HepG2 (cell line): ENCODE measurements around the gene ZER1. TPM values are rescaled to one million over a fixed set of nuclear protein-coding genes. Genes with fewer than 3 reads are reported as not detected.

Experiments used
- ATAC-seq: fragments of 200-7000 bp; cut with Tn5 transposase; 3 replicates; pipeline ENCODE4 v1.9.1; 2020; ENCODE audit warnings: mild to moderate bottlenecking, moderate library complexity
- BruUV-seq: library from RNA; stranded (reverse); fragments of 400-500 nt; replicated peaks from 2 replicates; lab custom pipeline; 2021; lab: Mats Ljungman, UMichigan
- CTCF ChIA-PET: fragments of 300-600 bp; formaldehyde crosslinking; extraction: SDS; loops from one replicate; lab custom pipeline; 2021; ENCODE audit warnings: low total read pairs, inconsistent platforms, low intra/inter-chr PET ratio; lab: Yijun Ruan, JAX
- POLR2A ChIA-PET: fragments of 350-600 bp; sonication (Branson Sonifier 250); formaldehyde crosslinking; loops from one replicate; lab custom pipeline; 2020; ENCODE audit warnings: antibody characterized with exemption, inconsistent platforms; lab: Yijun Ruan, JAX
- DNase-seq: peaks from one replicate; pipeline ENCODE4 v3.0.0-alpha.2; 2015; ENCODE audit warnings: low spot score
- FAIRE-seq: peaks from 3 replicates; lab custom pipeline; 2011; peaks lifted over from hg19 to GRCh38; lab: Jason Lieb, UNC
- H2AFZ ChIP-seq: one replicate; pipeline ENCODE4 v1.6.1; 2011; ENCODE audit warnings: low read length, inconsistent platforms
- H3K27ac ChIP-seq: fragments of 300-600 bp; 3 replicates; pipeline ENCODE4 v1.8.0; 2011; ENCODE audit warnings: mixed run types, mild to moderate bottlenecking, mixed read lengths, low read length, inconsistent platforms; ENCODE audit not compliant: insufficient read depth; ENCODE audit errors: extremely low read length
- H3K27me3 ChIP-seq, 2 experiments: fragments of 200-600 bp in 1 of 2; 2 replicates in 1 of 2; 3 replicates in 1 of 2; pipeline versions ENCODE4 v1.6.0 to v1.8.0; 2011; ENCODE audit warnings: low read length in 2 of 2, mild to moderate bottlenecking in 2 of 2, moderate library complexity in 2 of 2, inconsistent platforms in 1 of 2; ENCODE audit not compliant: insufficient read depth in 2 of 2, control insufficient read depth in 1 of 2
- H3K36me3 ChIP-seq, 2 experiments: fragments of 200-600 bp in 1 of 2; replicated peaks in 1 of 2; 2 replicates in 1 of 2; 3 replicates in 1 of 2; pipeline versions ENCODE4 v1.5.1 to v1.8.0; 2011; ENCODE audit warnings: low read length in 2 of 2, inconsistent platforms in 1 of 2; ENCODE audit not compliant: insufficient read depth in 2 of 2, control insufficient read depth in 1 of 2
- H3K4me1 ChIP-seq: 2 replicates; pipeline ENCODE4 v1.5.1; 2012; ENCODE audit warnings: low read length, inconsistent platforms; ENCODE audit not compliant: insufficient read depth
- H3K4me2 ChIP-seq: 2 replicates; pipeline ENCODE4 v1.6.0; 2011; ENCODE audit warnings: low read depth, low read length, inconsistent platforms
- H3K4me3 ChIP-seq, 3 experiments: fragments of 200-600 bp in 1 of 3; sonication (generic), shearing (Covaris generic) in 1 of 3; replicated peaks in 1 of 3; 2 replicates each; pipeline ENCODE4 v1.5.1; 2011 to 2016; ENCODE audit warnings: low read length in 3 of 3, inconsistent platforms in 2 of 3, low read depth in 2 of 3, mild to moderate bottlenecking in 2 of 3, control low read depth in 1 of 3, mixed read lengths in 1 of 3; ENCODE audit not compliant: insufficient read depth in 1 of 3
- H3K79me2 ChIP-seq: one replicate; pipeline ENCODE4 v1.6.1; 2011; ENCODE audit warnings: low read length, inconsistent platforms; ENCODE audit not compliant: insufficient read depth
- H3K9ac ChIP-seq: 2 replicates; pipeline ENCODE4 v1.6.0; 2011; ENCODE audit warnings: mild to moderate bottlenecking, low read depth, low read length, inconsistent platforms; ENCODE audit not compliant: insufficient read depth
- H3K9me3 ChIP-seq: 2 replicates; pipeline ENCODE4 v1.5.1; 2012; ENCODE audit warnings: mild to moderate bottlenecking, low read length
- H4K20me1 ChIP-seq: 2 replicates; pipeline ENCODE4 v1.6.0; 2011; ENCODE audit warnings: inconsistent platforms, mild to moderate bottlenecking, low read length, moderate library complexity; ENCODE audit not compliant: insufficient read depth
- ASH2L ChIP-seq: fragments of 300-600, 200-600 bp; sonication (generic); IDR thresholded peaks from 2 replicates; pipeline ENCODE4 v1.7.0; 2017; ENCODE audit warnings: low read depth, mild to moderate bottlenecking, moderate library complexity, mixed read lengths, low read length; ENCODE audit not compliant: insufficient read length
- KDM1A ChIP-seq: IDR thresholded peaks from 2 replicates; pipeline ENCODE4 v1.6.1; 2016; ENCODE audit warnings: missing compliant biosample characterization
- MYC ChIP-seq: sonication (generic); formaldehyde crosslinking; IDR thresholded peaks from 2 replicates; pipeline ENCODE4 v1.9.0; 2021; ENCODE audit warnings: missing genetic modification reagents, borderline replicate concordance
- RBFOX2 ChIP-seq: fragments of 200-400 bp; formaldehyde crosslinking; IDR thresholded peaks from 2 replicates; pipeline ENCODE4 v1.6.1; 2017; ENCODE audit warnings: low read depth, mild to moderate bottlenecking, low read length
- SIN3A ChIP-seq: IDR thresholded peaks from 2 replicates; pipeline ENCODE4 v1.6.1; 2011; ENCODE audit warnings: low read depth, mild to moderate bottlenecking, control low read depth, low read length, borderline replicate concordance
- SMYD3 ChIP-seq: sonication (generic); formaldehyde crosslinking; IDR thresholded peaks from 2 replicates; pipeline ENCODE4 v1.8.1; 2023; ENCODE audit warnings: mild to moderate bottlenecking, missing genetic modification reagents
- ZBED4 ChIP-seq: sonication (generic); formaldehyde crosslinking; IDR thresholded peaks from 2 replicates; pipeline ENCODE4 v1.4.0; 2020; ENCODE audit warnings: missing genetic modification reagents, borderline replicate concordance
- ZNF274 ChIP-seq: sonication (generic); formaldehyde crosslinking; IDR thresholded peaks from 2 replicates; pipeline ENCODE4 v1.5.1; 2020; ENCODE audit warnings: mild to moderate bottlenecking, missing genetic modification reagents
- ZNF367 ChIP-seq: sonication (generic); formaldehyde crosslinking; IDR thresholded peaks from 2 replicates; pipeline ENCODE4 v1.4.0; 2020; ENCODE audit warnings: missing genetic modification reagents, borderline replicate concordance
- ZNF501 ChIP-seq: sonication (generic); formaldehyde crosslinking; IDR thresholded peaks from 2 replicates; pipeline ENCODE4 v1.5.1; 2020; ENCODE audit warnings: mild to moderate bottlenecking, moderate library complexity, missing genetic modification reagents
- WGBS: methylation state at CpG from one replicate; pipeline ENCODE4 v1.1.6; 2017; ENCODE audit warnings: low lambda C conversion rate; 5-methylcytosine and 5-hydroxymethylcytosine counted together
- in situ Hi-C: cut with HindIII; loops from 2 replicates; pipeline ENCODE4 v1.10.0; 2017; ENCODE audit warnings: low pct_unique_long_range_greater_than_20kb; ENCODE audit not compliant: extremely low pct_ligation_motif_present
- intact Hi-C: fragments of 100-400 bp; cut with micrococcal nuclease; formaldehyde crosslinking; loops from one replicate; pipeline ENCODE4 v1.10.0; 2022; ENCODE audit not compliant: unreplicated experiment
- polyA plus RNA-seq, 8 experiments: library from polyadenylated mRNA; depleted of rRNA in 3 of 8; stranded (reverse) in 7 of 8; unstranded in 1 of 8; fragments of >200 nt; fragmentation: Illumina TruSeq in 4 of 8; extraction: Trizol in 4 of 8; gene quantifications; 2 replicates each; pipeline versions ENCODE4 v1.2.1 to v1.2.3, GENCODE V29; 2011 to 2016; ENCODE audit warnings: low read depth in 4 of 8, missing spikeins in 1 of 8, mixed read lengths in 1 of 8; ENCODE audit not compliant: insufficient read depth in 1 of 8
- total RNA-seq, 5 experiments: library from RNA; depleted of rRNA; stranded (reverse); fragments of >200 nt; fragmentation: Illumina TruSeq; extraction: Trizol; gene quantifications; 2 replicates each; pipeline ENCODE4 v1.2.3, GENCODE V29; 2016; ENCODE audit warnings: low read depth in 1 of 5
- TF ChIP-seq, protein P1 (sequence below): sonication (generic); formaldehyde crosslinking; IDR thresholded peaks from 2 replicates; pipeline ENCODE4 v1.5.1; 2020; ENCODE audit warnings: mild to moderate bottlenecking, moderate library complexity, missing genetic modification reagents
- TF ChIP-seq, protein P2 (sequence below): sonication (generic); formaldehyde crosslinking; IDR thresholded peaks from 2 replicates; pipeline ENCODE4 v1.5.1; 2020; ENCODE audit warnings: mild to moderate bottlenecking, missing genetic modification reagents, moderate library complexity

The ZER1 gene
- total and polyA plus RNA-seq, 2 of the 13 experiments (the other 11 are each of a cell fraction or from before 2014, with no cell fraction given), result 7.7 to 40.0 TPM

- Histone ChIP-seq H4K20me1 (peaks cover 19% of the 10 kb centered on the region), H3K4me2 (peak overlapping the region; percentile 74), H3K9me3 (no peaks in the 10 kb centered on the region), H3K27me3 (no peaks in the 10 kb centered on the region), H2AFZ (no peak overlapping the region), H3K27ac (peak overlapping the region; percentile 61), H3K4me1 (peaks cover 54% of the 10 kb centered on the region), H3K9ac (peak overlapping the region; percentile 83), H3K4me3 (peak overlapping the region; percentile 71 to 81 (median 77)), H3K36me3 (peaks cover 6 to 32% of the 10 kb centered on the region in 2 experiments; a peak in 4 of 5 replicates), H3K79me2 (peaks cover 41% of the 10 kb centered on the region)
- intact Hi-C loops (loop anchor here (5.0 kb wide), 1 partner anchor 53 kb away; no protein-coding TSS in a partner anchor), in situ Hi-C loops (no loop called here)
- DNase-seq, result no peak
- ATAC-seq, result no peak
- ChIA-PET CTCF (no interaction called here), POLR2A (interaction anchor here (0.8 to 1.3 kb wide), 3 partner anchors 33 to 140 kb away, joined by 4 to 6 read pairs (median 5); partner anchors contain the start of genes DYNC2I2 and SPOUT1)
- FAIRE-seq, result no peak
- WGBS, result under 1% methylated on average over 19 of the region's 83 CpGs
- no TSS peak for BruUV-seq
- TF ChIP-seq SMYD3 (CRISPR knock-in tag) (no peak), ZNF367 (CRISPR knock-in tag) (no peak), ASH2L (peak; percentile 51), MYC (CRISPR knock-in tag) (peak; percentile 40; the same call in 1 of the 2 replicates), ZNF274 (CRISPR knock-in tag) (0 out of 2 replicates have a peak, but pooled peaks have one; percentile 37), ZNF501 (0 out of 2 replicates have a peak, but pooled peaks have one; percentile 29), KDM1A (no peak), RBFOX2 (peak; percentile 67; the same call in 1 of the 2 replicates), SIN3A (0 out of 2 replicates have a peak, but pooled peaks have one; percentile 16), ZBED4 (CRISPR knock-in tag) (peak; percentile 23; the same call in 1 of the 2 replicates)
- TF ChIP-seq, protein P1, sequence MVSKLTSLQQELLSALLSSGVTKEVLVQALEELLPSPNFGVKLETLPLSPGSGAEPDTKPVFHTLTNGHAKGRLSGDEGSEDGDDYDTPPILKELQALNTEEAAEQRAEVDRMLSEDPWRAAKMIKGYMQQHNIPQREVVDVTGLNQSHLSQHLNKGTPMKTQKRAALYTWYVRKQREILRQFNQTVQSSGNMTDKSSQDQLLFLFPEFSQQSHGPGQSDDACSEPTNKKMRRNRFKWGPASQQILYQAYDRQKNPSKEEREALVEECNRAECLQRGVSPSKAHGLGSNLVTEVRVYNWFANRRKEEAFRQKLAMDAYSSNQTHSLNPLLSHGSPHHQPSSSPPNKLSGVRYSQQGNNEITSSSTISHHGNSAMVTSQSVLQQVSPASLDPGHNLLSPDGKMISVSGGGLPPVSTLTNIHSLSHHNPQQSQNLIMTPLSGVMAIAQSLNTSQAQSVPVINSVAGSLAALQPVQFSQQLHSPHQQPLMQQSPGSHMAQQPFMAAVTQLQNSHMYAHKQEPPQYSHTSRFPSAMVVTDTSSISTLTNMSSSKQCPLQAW (CRISPR knock-in tag), result 0 out of 2 replicates have a peak, but pooled peaks have one; percentile 42
- TF ChIP-seq, protein P2, sequence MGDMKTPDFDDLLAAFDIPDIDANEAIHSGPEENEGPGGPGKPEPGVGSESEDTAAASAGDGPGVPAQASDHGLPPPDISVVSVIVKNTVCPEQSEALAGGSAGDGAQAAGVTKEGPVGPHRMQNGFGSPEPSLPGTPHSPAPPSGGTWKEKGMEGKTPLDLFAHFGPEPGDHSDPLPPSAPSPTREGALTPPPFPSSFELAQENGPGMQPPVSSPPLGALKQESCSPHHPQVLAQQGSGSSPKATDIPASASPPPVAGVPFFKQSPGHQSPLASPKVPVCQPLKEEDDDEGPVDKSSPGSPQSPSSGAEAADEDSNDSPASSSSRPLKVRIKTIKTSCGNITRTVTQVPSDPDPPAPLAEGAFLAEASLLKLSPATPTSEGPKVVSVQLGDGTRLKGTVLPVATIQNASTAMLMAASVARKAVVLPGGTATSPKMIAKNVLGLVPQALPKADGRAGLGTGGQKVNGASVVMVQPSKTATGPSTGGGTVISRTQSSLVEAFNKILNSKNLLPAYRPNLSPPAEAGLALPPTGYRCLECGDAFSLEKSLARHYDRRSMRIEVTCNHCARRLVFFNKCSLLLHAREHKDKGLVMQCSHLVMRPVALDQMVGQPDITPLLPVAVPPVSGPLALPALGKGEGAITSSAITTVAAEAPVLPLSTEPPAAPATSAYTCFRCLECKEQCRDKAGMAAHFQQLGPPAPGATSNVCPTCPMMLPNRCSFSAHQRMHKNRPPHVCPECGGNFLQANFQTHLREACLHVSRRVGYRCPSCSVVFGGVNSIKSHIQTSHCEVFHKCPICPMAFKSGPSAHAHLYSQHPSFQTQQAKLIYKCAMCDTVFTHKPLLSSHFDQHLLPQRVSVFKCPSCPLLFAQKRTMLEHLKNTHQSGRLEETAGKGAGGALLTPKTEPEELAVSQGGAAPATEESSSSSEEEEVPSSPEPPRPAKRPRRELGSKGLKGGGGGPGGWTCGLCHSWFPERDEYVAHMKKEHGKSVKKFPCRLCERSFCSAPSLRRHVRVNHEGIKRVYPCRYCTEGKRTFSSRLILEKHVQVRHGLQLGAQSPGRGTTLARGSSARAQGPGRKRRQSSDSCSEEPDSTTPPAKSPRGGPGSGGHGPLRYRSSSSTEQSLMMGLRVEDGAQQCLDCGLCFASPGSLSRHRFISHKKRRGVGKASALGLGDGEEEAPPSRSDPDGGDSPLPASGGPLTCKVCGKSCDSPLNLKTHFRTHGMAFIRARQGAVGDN (CRISPR knock-in tag), result peak; percentile 51
Observed at GRCh38 chr9:128689820-128690683, 81.7 kb downstream of the ZER1 start.
